SK-N-SH (cell line): ENCODE data around the gene CATSPERE. TPM values are rescaled to one million over a fixed set of nuclear protein-coding genes. Genes with fewer than 3 reads are reported as not detected.

Source experiments
- CTCF ChIA-PET: fragments of 300-600, 350-600 bp; formaldehyde crosslinking; extraction: SDS; loops from one replicate; lab custom pipeline; 2021; lab: Yijun Ruan, JAX
- POLR2A ChIA-PET: fragments of 350-600 bp; sonication (Branson Sonifier 250); formaldehyde crosslinking; extraction: SDS; loops from one replicate; lab custom pipeline; 2020; ENCODE audit warnings: antibody characterized with exemption, inconsistent platforms; lab: Yijun Ruan, JAX
- DNase-seq: peaks from one replicate; pipeline ENCODE4 v3.0.0; 2012
- H2AFZ ChIP-seq: fragments of 200-600 bp; sonication (generic); 2 replicates; pipeline ENCODE4 v1.8.1; 2016; ENCODE audit warnings: antibody characterized with exemption, mild to moderate bottlenecking, low read depth
- H3F3A ChIP-seq: fragments of 200-600 bp; sonication (generic); replicated peaks from 2 replicates; pipeline ENCODE3; 2016; ENCODE audit warnings: antibody characterized with exemption, mild to moderate bottlenecking; ENCODE audit not compliant: insufficient read depth
- H3K27ac ChIP-seq, 2 experiments: fragments of 200-500 bp in 1 of 2; fragments of 200-600 bp in 1 of 2; sonication (Bioruptor generic) in 1 of 2; sonication (generic), shearing (Covaris generic) in 1 of 2; 2 replicates each; pipeline versions ENCODE4 v1.5.1 to v1.6.1; 2014 to 2016; ENCODE audit warnings: low read depth in 2 of 2, inconsistent platforms in 1 of 2, low read length in 1 of 2, mild to moderate bottlenecking in 1 of 2, mixed read lengths in 1 of 2
- H3K27me3 ChIP-seq: fragments of 200-600 bp; sonication (generic), shearing (Covaris generic); 2 replicates; pipeline ENCODE4 v1.6.1; 2016; ENCODE audit warnings: mixed run types; ENCODE audit not compliant: insufficient read depth
- H3K36me3 ChIP-seq, 2 experiments: fragments of 200-500 bp in 1 of 2; fragments of 200-600 bp in 1 of 2; sonication (Bioruptor generic) in 1 of 2; sonication (generic) in 1 of 2; replicated peaks in 1 of 2; 2 replicates each; pipeline versions ENCODE3 to v1.5.1; 2014 to 2016; ENCODE audit warnings: low read length in 1 of 2, mild to moderate bottlenecking in 1 of 2; ENCODE audit not compliant: insufficient read depth in 2 of 2, control insufficient read depth in 1 of 2
- H3K4me1 ChIP-seq, 2 experiments: fragments of 200-500 bp in 1 of 2; fragments of 200-600 bp in 1 of 2; sonication (Bioruptor generic) in 1 of 2; sonication (generic), shearing (Covaris generic) in 1 of 2; 2 replicates each; pipeline versions ENCODE4 v1.5.1 to v1.6.1; 2014 to 2016; ENCODE audit warnings: low read depth in 1 of 2, low read length in 1 of 2, mixed run types in 1 of 2; ENCODE audit not compliant: insufficient read depth in 2 of 2, control insufficient read depth in 1 of 2
- H3K4me2 ChIP-seq: fragments of 200-600 bp; sonication (generic), shearing (Covaris generic); 2 replicates; pipeline ENCODE4 v1.6.1; 2017; ENCODE audit warnings: mixed run types
- H3K4me3 ChIP-seq, 2 experiments: fragments of 200-500 bp in 1 of 2; fragments of 200-600 bp in 1 of 2; sonication (Bioruptor generic) in 1 of 2; sonication (generic), shearing (Covaris generic) in 1 of 2; 2 replicates each; pipeline versions ENCODE4 v1.5.1 to v1.8.1; 2014 to 2016; ENCODE audit warnings: low read depth in 2 of 2, inconsistent platforms in 1 of 2, low read length in 1 of 2, mild to moderate bottlenecking in 1 of 2, mixed read lengths in 1 of 2, moderate library complexity in 1 of 2
- H3K79me2 ChIP-seq: fragments of 200-600 bp; sonication (generic); 2 replicates; pipeline ENCODE4 v1.8.1; 2017; ENCODE audit warnings: mild to moderate bottlenecking; ENCODE audit not compliant: insufficient read depth
- H3K9ac ChIP-seq: fragments of 200-600 bp; sonication (generic); 2 replicates; pipeline ENCODE4 v1.6.1; 2017; ENCODE audit warnings: mixed run types
- H3K9me2 ChIP-seq: fragments of 200-600 bp; sonication (generic); 2 replicates; pipeline ENCODE4 v1.6.1; 2017; ENCODE audit warnings: mixed run types
- H3K9me3 ChIP-seq: fragments of 200-600 bp; sonication (generic); 2 replicates; pipeline ENCODE4 v1.6.1; 2017; ENCODE audit warnings: mixed run types, mild to moderate bottlenecking, moderate library complexity
- H4K20me1 ChIP-seq: fragments of 200-600 bp; sonication (generic); 2 replicates; pipeline ENCODE4 v1.6.1; 2017; ENCODE audit warnings: mild to moderate bottlenecking, mixed run types; ENCODE audit not compliant: insufficient read depth
- EZH2phosphoT487 ChIP-seq: fragments of 200-600 bp; sonication (generic); IDR thresholded peaks from 2 replicates; pipeline ENCODE4 v1.6.1; 2017; ENCODE audit warnings: low read depth, mixed run types, mild to moderate bottlenecking, antibody characterized with exemption, moderate library complexity, borderline replicate concordance
- FOSL2 ChIP-seq: IDR thresholded peaks from 2 replicates; pipeline ENCODE4 v1.4.0; 2012; ENCODE audit warnings: low read depth, mild to moderate bottlenecking, moderate library complexity, borderline replicate concordance
- FOXM1 ChIP-seq: IDR thresholded peaks from 2 replicates; pipeline ENCODE4 v1.4.0; 2012; ENCODE audit warnings: low read depth, mild to moderate bottlenecking
- IRF3 ChIP-seq: fragments of 150-350 bp; IDR thresholded peaks from 2 replicates; pipeline ENCODE4 v1.6.1; 2016; ENCODE audit warnings: mild to moderate bottlenecking, low read depth, low read length
- NFIC ChIP-seq: IDR thresholded peaks from 2 replicates; pipeline ENCODE4 v1.4.0; 2012; ENCODE audit warnings: borderline replicate concordance
- NRF1 ChIP-seq: IDR thresholded peaks from 2 replicates; pipeline ENCODE4 v1.6.1; 2012; ENCODE audit warnings: low read depth, mild to moderate bottlenecking, low read length
- POLR2AphosphoS5 ChIP-seq: IDR thresholded peaks from 2 replicates; pipeline ENCODE4 v1.6.1; 2012; ENCODE audit warnings: low read depth, low read length
- REST ChIP-seq: IDR thresholded peaks from 2 replicates; pipeline ENCODE4 v1.6.1; 2012; ENCODE audit warnings: mild to moderate bottlenecking, low read depth, low read length, moderate library complexity
- RXRA ChIP-seq: IDR thresholded peaks from 2 replicates; pipeline ENCODE4 v1.4.0; 2012; ENCODE audit warnings: low read depth, mild to moderate bottlenecking, borderline replicate concordance
- SIN3A ChIP-seq: IDR thresholded peaks from 2 replicates; pipeline ENCODE4 v1.6.1; 2012; ENCODE audit warnings: low read depth, mild to moderate bottlenecking, low read length, moderate library complexity, borderline replicate concordance
- TAF1 ChIP-seq: IDR thresholded peaks from 2 replicates; pipeline ENCODE4 v1.6.1; 2012; ENCODE audit warnings: low read depth, mild to moderate bottlenecking, low read length, moderate library complexity, borderline replicate concordance
- TCF12 ChIP-seq: IDR thresholded peaks from 2 replicates; pipeline ENCODE4 v1.4.0; 2012
- USF1 ChIP-seq: IDR thresholded peaks from 2 replicates; pipeline ENCODE4 v1.4.0; 2012; ENCODE audit warnings: low read depth, borderline replicate concordance
- ZBTB33 ChIP-seq: IDR thresholded peaks from 2 replicates; pipeline ENCODE4 v1.4.0; 2012; ENCODE audit warnings: low read depth, borderline replicate concordance
- WGBS: methylation state at CpG from one replicate; pipeline ENCODE4 v1.1.6; 2017; ENCODE audit warnings: low lambda C conversion rate; 5-methylcytosine and 5-hydroxymethylcytosine counted together
- polyA plus RNA-seq, 3 experiments: library from polyadenylated mRNA; depleted of rRNA; stranded (reverse); fragments of >200 nt; gene quantifications; 2 replicates each; pipeline ENCODE4 v1.2.3, GENCODE V29; 2012

The CATSPERE gene
- polyA plus RNA-seq, 1 of the 3 experiments (the other 2 are of a cell fraction), result 0.30 TPM

GRCh38 chr1:244645414-244645813, 184.3 kb downstream of the CATSPERE start:
- Histone ChIP-seq H3K9me2 (no peaks in the 10 kb centered on the region), H3K4me2 (no peak overlapping the region), H3K27me3 (no peaks in the 10 kb centered on the region; the same call in 1 of the 2 replicates), H3K9me3 (no peaks in the 10 kb centered on the region), H2AFZ (no peak overlapping the region), H3K9ac (no peak overlapping the region), H3K4me3 (no peak overlapping the region), H3F3A (no peaks in the 10 kb centered on the region), H4K20me1 (no peaks in the 10 kb centered on the region), H3K27ac (no peak overlapping the region), H3K79me2 (no peaks in the 10 kb centered on the region), H3K36me3 (no peaks in the 10 kb centered on the region), H3K4me1 (no peaks in the 10 kb centered on the region)
- ChIA-PET POLR2A (no interaction called here), CTCF (interaction anchor here (0.9 kb wide), 1 partner anchor 42 kb away, joined by 3 read pairs; no protein-coding TSS in a partner anchor)
- TF ChIP-seq TCF12 (no peak), REST (no peak), IRF3 (no peak), FOXM1 (no peak), ZBTB33 (no peak), SIN3A (no peak), NRF1 (no peak), FOSL2 (no peak), RXRA (no peak), NFIC (no peak), TAF1 (no peak), EZH2phosphoT487 (no peak), POLR2AphosphoS5 (no peak), USF1 (no peak)
- WGBS, result 46% methylated on average over 6 of the region's 6 CpGs
- DNase-seq, result no peak
